ENCODE results near the gene ANKS1A. TPM values are rescaled to one million over a fixed set of nuclear protein-coding genes. Genes with fewer than 3 reads are reported as not detected.

The ANKS1A gene
- polyA plus RNA-seq, 1 of the 3 experiments (the other 2 are of a cell fraction) = 7.6 TPM

GRCh38 chr6:35050757-35051330, 161.8 kb downstream of the ANKS1A start:
- no peak overlapping the region for H2AFZ ChIP-seq (ENCODE audit: low read depth)
- CTCF ChIA-PET = interaction anchor here (1.6 to 2.3 kb wide), 3 partner anchors 64 to 190 kb away, joined by 5 to 6 read pairs (median 5); no protein-coding TSS in a partner anchor
- 91% methylated on average over 9 of the region's 10 CpGs for WGBS (ENCODE audit: low lambda C conversion rate)
- H3K27ac ChIP-seq (ENCODE audit: low read depth in 2 of 2, low read length in 1 of 2) = peak overlapping the region in 1 of 2 experiments; percentile 44; a peak in 1 of 4 replicates
- H3K79me2 ChIP-seq (ENCODE audit: insufficient read depth) = no peaks in the 10 kb centered on the region
- no peaks in the 10 kb centered on the region for H3K27me3 ChIP-seq (ENCODE audit: insufficient read depth)
- no peak for TF ChIP-seq SMC3 (IDR thresholded peaks at IDR 0.05; ENCODE audit: low read depth, low read length)
- TF ChIP-seq RCOR1 (IDR thresholded peaks at IDR 0.05; ENCODE audit: low read length) = no peak
- no peak for TF ChIP-seq SIN3A (IDR thresholded peaks at IDR 0.05; ENCODE audit: borderline replicate concordance, low read depth, low read length)
- no peak for TF ChIP-seq TCF12 (IDR thresholded peaks at IDR 0.05)
- no peak for TF ChIP-seq REST (IDR thresholded peaks at IDR 0.05; ENCODE audit: low read depth, low read length)
- TF ChIP-seq FOXM1 (IDR thresholded peaks at IDR 0.05; ENCODE audit: low read depth) = no peak
- TF ChIP-seq MEF2A (IDR thresholded peaks at IDR 0.05; ENCODE audit: borderline replicate concordance, low read depth) = no peak
- TF ChIP-seq PBX3 (IDR thresholded peaks at IDR 0.05) = no peak
- no peak for TF ChIP-seq FOSL2 (IDR thresholded peaks at IDR 0.05; ENCODE audit: borderline replicate concordance, low read depth)
- TF ChIP-seq MXI1 (IDR thresholded peaks at IDR 0.05; ENCODE audit: low read depth, low read length) = no peak
- TF ChIP-seq CTCF (IDR thresholded peaks at IDR 0.05) = no peak
- TF ChIP-seq NRF1 (IDR thresholded peaks at IDR 0.05; ENCODE audit: low read depth, low read length) = no peak
- TF ChIP-seq USF2 (IDR thresholded peaks at IDR 0.05; ENCODE audit: borderline replicate concordance, low read depth, low read length) = no peak
- no peak for TF ChIP-seq ELF1 (IDR thresholded peaks at IDR 0.05)
- no peak for TF ChIP-seq GATA2 (CRISPR knock-in tag; IDR thresholded peaks at IDR 0.05)
- no peak for TF ChIP-seq JUND (IDR thresholded peaks at IDR 0.05)
- TF ChIP-seq FOXJ3 (CRISPR knock-in tag; IDR thresholded peaks at IDR 0.05) = no peak
- no peak for TF ChIP-seq NFIC (IDR thresholded peaks at IDR 0.05; ENCODE audit: borderline replicate concordance)
- no peak for TF ChIP-seq EZH2phosphoT487 (IDR thresholded peaks at IDR 0.05; ENCODE audit: borderline replicate concordance, low read depth)
- TF ChIP-seq RAD21 (IDR thresholded peaks at IDR 0.05; ENCODE audit: low read length) = no peak
- no peak for DNase-seq
- H3K4me3 ChIP-seq (ENCODE audit: low read depth in 2 of 2, low read length in 1 of 2) = no peak overlapping the region
- H3F3A ChIP-seq (replicated peaks; ENCODE audit: insufficient read depth) = no peaks in the 10 kb centered on the region
- H4K20me1 ChIP-seq (ENCODE audit: insufficient read depth) = no peaks in the 10 kb centered on the region
- no peaks in the 10 kb centered on the region for H3K36me3 ChIP-seq (replicated peaks in 1 of 2; ENCODE audit: control insufficient read depth in 1 of 2, insufficient read depth in 2 of 2, low read length in 1 of 2)
- no peak overlapping the region for H3K9ac ChIP-seq
- H3K9me2 ChIP-seq = no peaks in the 10 kb centered on the region
- H3K4me1 ChIP-seq (ENCODE audit: control insufficient read depth in 1 of 2, insufficient read depth in 2 of 2, low read depth in 1 of 2, low read length in 1 of 2) = peaks cover 21 to 37% of the 10 kb centered on the region in 2 experiments; a peak in 2 of 4 replicates
- POLR2A ChIA-PET = no interaction called here
- no peaks in the 10 kb centered on the region for H3K9me3 ChIP-seq
- no peak overlapping the region for H3K4me2 ChIP-seq
